HG02840 (cell line): ENCODE data around the gene NF2.
"Not testable (repeated sequence)": the region's sequence is repeated elsewhere in the genome, so short reads cannot be mapped to it uniquely, and the experiment has no call there.

Experiments used
- ATAC-seq: cut with Tn5 transposase; IDR thresholded peaks from one replicate; pipeline ENCODE4 v1.9.1; 2021; ENCODE audit warnings: mild to moderate bottlenecking, moderate library complexity, moderate number of reproducible peaks; ENCODE audit not compliant: unreplicated experiment, low FRiP score

NF2 gene

DNA sequence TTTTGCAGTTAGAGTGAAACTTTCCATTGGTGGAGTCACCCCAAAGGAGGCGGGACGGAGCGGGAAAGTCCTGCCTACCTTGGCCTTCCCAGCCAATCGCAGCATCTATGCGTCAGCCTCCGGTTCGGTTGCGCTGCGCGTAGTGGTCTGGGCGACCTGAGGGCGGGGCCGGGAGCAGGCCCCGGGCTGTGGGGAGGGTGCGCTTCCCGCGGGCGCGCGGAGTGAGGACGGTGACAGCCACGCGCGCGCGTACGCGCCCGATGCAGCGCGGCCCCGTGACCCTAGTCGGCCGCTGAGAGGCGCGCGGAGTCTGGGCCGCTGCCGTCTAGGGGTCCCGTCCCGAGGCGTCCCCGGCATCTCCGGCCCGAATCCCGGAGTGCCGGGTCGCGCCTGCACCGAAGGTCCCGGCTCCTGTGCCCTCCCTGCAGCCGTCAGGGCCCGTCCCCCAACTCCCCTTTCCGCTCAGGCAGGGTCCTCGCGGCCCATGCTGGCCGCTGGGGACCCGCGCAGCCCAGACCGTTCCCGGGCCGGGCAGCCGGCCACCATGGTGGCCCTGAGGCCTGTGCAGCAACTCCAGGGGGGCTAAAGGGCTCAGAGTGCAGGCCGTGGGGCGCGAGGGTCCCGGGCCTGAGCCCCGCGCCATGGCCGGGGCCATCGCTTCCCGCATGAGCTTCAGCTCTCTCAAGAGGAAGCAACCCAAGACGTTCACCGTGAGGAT, at the start of gene NF2:
Gene NF2, plus strand, starts transcription at position 276 of the 718 bp plus-strand sequence. Its CDS starts 366 bp downstream, at position 642.
- ATAC-seq = peak; percentile 98

DNA sequence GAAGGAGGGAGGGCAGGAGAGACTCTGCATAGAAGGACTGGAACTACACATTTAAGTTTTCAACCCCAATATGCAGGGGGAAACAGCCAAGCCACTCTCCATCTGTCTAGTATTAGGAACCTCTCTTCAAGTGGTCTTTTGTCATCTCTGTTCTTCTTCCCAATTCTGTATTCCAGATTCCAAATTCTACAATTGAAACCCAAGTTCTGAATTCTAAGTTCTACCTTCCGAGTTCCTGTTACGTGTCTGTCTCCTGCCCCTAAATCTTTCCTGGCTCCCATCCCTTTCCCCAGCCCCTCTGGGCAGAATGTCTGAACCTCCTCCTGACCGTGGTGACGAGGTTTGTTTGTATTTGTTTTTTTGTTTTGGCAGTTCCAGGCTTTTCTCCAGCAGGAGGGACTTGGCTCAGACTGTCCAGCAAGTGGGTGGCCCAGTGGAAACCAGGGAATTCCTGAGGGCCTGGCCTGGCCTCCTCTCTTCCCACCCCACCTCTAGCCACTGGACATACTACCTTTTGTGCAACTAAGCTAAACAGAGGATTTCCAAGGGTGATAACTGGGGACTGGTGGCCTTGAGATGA, 48.3 kb upstream of the NF2 start:
- no peak for ATAC-seq

GRCh38 chr22:29559030-29559429, 44.4 kb upstream of the NF2 start:
- ATAC-seq = no peak

DNA sequence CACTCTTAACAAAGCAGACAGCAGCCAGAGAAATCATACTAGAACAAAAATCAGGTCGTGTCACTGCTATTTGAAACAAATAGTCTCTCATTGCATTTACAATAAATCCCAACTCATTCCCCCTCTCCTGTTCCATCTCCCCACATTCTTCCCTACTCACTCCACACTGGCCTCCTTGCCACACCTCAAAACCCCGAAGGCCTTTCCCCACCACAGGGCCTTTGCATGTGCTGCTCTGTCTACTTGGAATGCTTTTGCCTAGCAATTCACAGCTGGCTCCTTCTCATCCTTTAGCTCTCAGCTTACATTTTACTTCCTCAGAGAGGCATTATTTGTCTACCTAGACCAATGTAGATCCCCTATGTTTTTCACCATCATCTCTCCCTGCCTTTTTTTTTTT, 43.6 kb upstream of the NF2 start:
- no peak for ATAC-seq

- ATAC-seq = no peak
These were observed 39.6 kb upstream of the NF2 start for GRCh38 chr22:29563652-29564460.

DNA sequence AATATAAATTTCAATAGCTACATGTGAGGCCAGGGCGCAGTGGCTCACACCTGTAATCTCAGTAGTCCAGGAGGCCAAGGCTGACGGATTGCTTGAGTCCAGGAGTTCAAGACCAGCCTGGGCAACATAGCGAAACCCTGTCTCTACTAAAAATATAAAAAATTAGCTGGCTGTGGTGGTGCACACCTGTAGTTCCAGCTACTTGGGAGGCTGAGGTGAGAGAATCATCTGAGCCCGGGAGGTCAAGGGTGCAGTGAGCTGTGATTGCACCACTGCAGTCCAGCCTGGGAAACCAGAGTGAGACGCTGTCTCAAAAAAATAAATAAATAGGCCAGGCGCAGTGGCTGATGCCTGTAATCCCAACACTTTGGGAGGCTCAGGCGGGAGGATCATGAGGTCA, 36.9 kb upstream of the NF2 start:
- not testable (repeated sequence) for ATAC-seq

DNA sequence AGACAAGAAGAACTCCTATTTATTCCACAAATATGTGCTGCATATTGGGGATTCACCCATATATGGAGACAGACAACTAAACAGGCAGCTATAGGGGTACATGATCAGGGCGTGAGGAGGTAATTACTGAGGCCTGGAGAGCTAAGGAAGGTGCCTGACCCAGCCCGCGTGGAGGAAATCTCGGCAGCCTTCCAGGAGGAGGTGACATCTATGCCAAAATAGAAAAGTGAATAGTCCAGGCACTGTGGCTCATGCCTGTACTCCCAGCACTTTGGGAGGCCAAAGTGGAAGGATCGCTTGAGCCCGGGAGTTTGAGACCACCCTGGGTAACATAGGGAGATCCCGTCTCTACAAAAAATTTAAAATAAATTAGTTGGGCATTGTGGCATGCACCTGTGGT, 36.1 kb upstream of the NF2 start:
- no peak for ATAC-seq

DNA sequence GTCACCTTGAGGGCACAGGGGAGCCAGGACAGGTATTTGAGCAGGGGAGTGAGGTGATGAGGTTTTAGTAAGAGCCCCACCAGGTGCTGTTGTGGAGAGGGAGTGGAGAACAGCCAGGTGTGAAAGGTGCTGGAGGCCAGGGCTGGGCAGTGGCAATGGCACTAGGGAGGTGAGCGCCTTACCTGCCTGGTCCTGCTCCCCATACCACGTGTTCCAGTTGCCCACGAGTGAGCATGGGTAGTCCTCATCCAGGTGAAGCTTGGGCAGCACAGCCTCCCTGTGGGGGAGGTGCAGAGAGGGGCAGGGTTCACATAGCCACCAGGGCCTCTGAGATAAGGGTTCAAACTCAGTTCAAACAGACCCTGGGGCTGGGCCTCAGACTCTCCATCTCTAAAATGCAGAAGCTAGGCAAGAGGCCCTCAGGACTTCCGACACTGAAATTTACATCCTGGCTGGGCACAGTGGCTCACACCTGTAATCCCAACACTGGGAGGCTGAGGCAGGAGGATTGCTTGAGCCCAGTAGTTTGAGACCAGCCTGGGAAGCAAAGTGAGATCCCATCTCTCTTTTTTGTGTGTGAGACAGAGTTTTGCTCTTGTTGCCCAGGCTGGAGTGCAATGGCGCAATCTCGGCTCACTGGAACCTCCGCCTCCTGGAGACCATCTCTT, 34.3 kb upstream of the NF2 start:
- ATAC-seq = no peak

DNA sequence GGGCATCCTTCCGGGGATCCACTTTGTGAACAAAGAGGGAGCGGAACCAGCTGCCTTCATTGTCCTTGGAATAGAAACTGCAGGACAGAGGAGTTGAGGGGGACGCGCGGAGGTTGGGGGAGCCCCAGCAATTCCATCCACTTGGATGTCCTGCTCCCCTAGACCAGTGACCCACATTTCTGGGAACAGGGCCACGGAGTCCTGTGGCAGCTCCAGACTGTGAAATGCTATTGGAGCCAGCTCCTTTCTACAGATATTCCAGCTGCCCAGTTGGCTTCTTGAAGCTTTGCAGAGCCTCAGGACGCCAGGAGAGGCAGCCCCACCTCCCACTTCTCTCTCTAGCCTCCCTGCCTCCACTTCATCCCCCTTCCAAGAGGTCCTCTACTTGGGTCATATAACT, 33.0 kb upstream of the NF2 start:
- ATAC-seq = no peak

GRCh38 chr22:29570912-29571549, 32.4 kb upstream of the NF2 start:
- ATAC-seq = no peak

DNA sequence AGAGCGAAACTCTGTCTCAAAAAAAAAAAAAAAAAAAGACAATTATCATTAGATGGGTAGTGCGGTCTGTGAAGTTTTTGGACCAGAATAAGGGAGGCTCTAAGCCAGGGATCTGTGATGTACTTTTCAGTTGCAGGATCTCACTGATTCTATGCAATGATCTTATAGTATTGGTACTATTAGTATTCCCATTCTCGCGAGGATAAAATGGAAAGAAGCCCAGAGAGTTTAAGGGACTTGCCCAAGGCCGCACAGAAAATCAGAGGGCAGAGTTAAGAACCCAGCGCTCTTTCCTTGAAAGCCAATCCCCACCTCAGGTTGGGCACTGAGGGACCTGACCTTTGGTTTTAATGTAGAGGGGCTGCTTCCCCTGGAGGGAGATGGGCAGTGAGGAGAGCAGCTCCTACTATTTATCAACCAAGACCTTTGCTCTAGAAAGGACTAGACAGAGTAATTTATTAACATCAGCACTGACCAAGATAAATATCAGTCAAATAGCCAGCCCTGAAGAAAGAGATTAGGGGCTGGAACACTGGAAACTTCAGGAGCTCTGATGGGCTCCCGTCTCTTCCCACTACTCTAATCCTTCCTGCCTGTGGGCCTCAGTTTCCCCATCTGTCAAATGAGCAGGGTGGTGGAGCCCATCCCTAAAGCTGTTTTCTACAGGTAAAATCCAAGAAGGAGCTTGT, 28.5 kb upstream of the NF2 start:
- no peak for ATAC-seq

- ATAC-seq = no peak
These were observed 24.8 kb upstream of the NF2 start for GRCh38 chr22:29578462-29579200.

- no peak for ATAC-seq
These were observed 23.1 kb upstream of the NF2 start for GRCh38 chr22:29580200-29580810.

DNA sequence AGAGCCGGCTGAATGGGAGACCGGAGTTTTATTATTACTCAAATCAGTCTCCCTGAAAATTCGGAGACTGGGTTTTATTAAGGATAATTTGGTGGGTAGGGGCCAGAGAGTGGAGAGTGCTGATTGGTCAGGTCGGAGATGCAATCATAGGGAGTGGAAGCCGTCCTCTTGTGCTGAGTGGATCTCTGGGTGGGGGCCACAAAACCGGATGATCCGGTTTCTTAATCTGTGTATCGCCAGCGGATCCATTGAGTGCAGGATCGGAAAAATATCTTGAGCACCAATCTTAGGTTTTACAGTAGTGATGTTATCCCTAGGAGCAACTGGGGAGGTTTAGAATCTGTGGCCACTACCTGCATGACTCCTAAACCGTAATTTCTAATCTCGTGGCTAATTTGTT, 21.6 kb upstream of the NF2 start:
- no peak for ATAC-seq

DNA sequence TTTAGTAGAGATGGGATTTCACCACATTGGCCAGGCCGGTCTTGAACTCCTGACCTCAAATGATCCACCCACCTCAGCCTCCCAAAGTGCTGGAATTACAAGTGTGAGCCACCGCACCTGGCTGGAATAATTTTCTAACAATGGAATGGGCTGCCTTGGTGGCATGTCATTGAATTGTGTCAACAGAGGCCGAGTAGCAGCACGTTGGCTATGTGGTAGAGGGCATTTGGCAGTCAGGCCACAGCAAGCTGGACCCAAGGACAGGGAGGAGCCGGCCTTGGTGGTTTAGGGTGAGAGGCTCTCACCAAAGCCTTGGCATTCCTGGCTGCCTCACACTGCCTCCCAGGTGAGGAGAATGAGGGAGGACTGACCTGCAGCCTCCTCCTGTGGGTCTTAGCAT, 18.5 kb upstream of the NF2 start:
- ATAC-seq = no peak

- ATAC-seq = not testable (repeated sequence)
These were observed 17.2 kb upstream of the NF2 start for GRCh38 chr22:29586193-29586705.

DNA sequence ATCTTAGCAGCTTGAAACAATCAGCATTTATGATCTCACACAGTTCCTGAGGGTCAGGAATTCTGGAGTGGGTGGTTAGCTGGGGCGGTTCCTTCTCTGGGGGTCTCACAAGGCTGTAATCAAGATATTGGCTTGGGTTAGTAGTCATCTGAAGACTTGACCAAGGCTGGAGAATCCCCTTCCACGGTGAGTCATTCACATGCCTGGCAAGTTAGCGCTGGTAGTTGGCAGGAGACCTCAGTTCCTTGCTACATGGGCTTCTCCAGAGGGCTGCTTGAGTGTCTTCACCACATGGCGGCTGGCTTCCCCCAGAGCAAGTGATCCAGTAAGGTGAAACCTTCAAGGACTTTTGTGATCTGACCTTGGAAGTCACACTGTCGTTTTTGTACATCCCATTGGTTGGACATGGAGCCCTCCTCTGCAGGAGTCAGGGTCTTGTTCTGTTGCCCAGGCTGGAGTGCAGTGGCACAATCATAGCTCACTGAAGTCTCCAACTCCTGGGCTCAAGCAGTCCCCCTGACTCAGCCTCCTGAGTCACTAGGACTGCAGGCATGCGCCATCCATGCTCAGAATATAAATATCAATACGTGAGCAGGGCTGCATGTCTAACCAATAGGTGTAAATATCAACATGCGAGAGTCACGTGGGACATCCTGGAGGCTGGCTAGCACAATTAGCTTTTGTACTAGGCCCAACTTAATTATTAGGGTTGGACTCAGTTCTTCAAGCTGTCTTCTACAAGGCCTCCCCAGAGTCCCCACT, 15.3 kb upstream of the NF2 start:
- no peak for ATAC-seq

DNA sequence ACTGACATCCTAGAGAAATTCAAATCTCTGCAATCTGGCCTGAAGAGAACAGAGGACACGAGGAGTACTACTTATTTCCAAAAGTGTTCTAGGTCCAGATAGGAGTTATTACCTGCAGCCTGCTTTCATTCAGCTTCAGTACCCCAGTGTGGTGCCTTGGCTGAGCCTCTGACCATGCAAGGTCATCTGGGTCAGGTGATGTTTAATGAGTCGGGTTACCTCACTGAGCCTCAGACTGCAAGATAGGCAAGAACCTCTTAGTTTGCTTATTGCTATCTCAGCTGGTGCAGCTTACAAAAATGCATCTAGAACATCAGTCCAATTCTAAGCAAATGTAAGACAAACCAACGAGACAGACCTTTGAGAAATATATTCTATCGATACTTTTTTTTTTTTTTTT, 9.5 kb upstream of the NF2 start:
- ATAC-seq = no peak
